Measurements from ENCODE around the gene GPR146.

DNA sequence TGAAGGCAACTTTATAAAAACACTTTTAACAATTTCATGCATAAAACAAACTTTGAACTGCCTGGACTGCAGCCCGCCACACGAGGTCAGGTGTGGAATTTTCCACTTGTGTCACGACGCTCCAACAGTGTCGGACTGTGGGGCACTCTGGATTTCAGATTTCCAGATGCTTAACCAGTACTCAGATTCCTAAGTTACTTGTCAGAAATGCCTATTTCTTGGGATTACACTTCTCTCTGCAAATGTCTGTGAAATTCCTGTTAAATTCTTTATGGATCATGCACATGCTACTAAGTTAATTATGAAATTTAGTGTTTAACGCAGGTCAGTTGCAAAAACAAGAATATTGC, 43.1 kb downstream of the GPR146 start:
- TF ChIP-seq POLR2AphosphoS5 (IDR thresholded peaks at IDR 0.05; ENCODE audit: low read depth, low read length) = no peak
- no peak for TF ChIP-seq SIN3A (IDR thresholded peaks at IDR 0.05; ENCODE audit: borderline replicate concordance, insufficient read depth, low read length)
- no peak for TF ChIP-seq FOXP2 (optimal IDR thresholded peaks at IDR 0.05; ENCODE audit: borderline replicate concordance, extremely low read depth, extremely low read length, insufficient read depth)
- TF ChIP-seq TAF1 (IDR thresholded peaks at IDR 0.05; ENCODE audit: borderline replicate concordance, insufficient read depth, low read length) = no peak
- TF ChIP-seq, protein P1, sequence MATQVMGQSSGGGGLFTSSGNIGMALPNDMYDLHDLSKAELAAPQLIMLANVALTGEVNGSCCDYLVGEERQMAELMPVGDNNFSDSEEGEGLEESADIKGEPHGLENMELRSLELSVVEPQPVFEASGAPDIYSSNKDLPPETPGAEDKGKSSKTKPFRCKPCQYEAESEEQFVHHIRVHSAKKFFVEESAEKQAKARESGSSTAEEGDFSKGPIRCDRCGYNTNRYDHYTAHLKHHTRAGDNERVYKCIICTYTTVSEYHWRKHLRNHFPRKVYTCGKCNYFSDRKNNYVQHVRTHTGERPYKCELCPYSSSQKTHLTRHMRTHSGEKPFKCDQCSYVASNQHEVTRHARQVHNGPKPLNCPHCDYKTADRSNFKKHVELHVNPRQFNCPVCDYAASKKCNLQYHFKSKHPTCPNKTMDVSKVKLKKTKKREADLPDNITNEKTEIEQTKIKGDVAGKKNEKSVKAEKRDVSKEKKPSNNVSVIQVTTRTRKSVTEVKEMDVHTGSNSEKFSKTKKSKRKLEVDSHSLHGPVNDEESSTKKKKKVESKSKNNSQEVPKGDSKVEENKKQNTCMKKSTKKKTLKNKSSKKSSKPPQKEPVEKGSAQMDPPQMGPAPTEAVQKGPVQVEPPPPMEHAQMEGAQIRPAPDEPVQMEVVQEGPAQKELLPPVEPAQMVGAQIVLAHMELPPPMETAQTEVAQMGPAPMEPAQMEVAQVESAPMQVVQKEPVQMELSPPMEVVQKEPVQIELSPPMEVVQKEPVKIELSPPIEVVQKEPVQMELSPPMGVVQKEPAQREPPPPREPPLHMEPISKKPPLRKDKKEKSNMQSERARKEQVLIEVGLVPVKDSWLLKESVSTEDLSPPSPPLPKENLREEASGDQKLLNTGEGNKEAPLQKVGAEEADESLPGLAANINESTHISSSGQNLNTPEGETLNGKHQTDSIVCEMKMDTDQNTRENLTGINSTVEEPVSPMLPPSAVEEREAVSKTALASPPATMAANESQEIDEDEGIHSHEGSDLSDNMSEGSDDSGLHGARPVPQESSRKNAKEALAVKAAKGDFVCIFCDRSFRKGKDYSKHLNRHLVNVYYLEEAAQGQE (IDR thresholded peaks at IDR 0.05; ENCODE audit: insufficient read depth in 1 of 2, low read depth in 2 of 2, low read length in 2 of 2) = no peak

Data from PFSK-1 (cell line).